ENCODE measurements around the gene GSTT4.

DNA sequence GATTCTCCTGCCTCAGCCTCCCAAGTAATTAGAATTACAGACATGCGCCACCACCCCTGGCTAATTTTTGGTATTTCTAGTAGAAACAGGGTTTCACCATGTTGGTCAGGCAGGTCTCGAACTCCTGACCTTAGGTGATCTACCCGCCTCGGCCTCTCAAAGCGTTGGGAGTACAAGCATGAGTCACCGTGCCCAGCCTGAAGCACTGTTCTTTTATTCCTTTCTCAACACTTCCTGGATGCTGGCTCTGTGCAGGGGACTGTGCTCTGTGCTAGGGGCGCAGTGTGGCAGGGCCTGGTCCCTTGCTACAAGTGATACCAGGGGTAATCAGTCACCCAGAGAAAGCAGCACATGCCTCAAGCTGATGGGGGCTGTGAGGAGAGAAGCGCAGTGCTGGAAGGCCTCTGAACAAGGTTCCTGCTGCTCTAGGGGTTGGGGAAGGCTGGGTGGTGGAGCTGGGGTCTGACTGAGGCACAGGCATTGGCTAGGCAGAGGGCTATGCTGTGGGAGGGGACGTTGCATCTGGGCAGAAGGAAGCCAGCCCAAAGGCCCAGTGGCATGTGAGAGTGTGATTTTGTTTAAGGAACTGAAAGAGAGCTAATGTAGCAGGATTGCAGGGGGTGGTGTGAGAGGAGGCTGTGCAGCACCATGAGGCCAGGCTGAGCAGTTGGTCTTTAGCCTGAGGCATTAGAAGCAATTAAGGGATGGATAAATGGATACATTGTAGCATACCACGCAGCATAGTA, 48.4 kb upstream of the GSTT4 start:
- TF ChIP-seq POLR2AphosphoS5 (IDR thresholded peaks at IDR 0.05; ENCODE audit: low read depth, low read length) (no peak), SIN3A (IDR thresholded peaks at IDR 0.05; ENCODE audit: borderline replicate concordance, insufficient read depth, low read length) (no peak), TAF1 (IDR thresholded peaks at IDR 0.05; ENCODE audit: borderline replicate concordance, insufficient read depth, low read length) (no peak)
- TF ChIP-seq, protein P1, sequence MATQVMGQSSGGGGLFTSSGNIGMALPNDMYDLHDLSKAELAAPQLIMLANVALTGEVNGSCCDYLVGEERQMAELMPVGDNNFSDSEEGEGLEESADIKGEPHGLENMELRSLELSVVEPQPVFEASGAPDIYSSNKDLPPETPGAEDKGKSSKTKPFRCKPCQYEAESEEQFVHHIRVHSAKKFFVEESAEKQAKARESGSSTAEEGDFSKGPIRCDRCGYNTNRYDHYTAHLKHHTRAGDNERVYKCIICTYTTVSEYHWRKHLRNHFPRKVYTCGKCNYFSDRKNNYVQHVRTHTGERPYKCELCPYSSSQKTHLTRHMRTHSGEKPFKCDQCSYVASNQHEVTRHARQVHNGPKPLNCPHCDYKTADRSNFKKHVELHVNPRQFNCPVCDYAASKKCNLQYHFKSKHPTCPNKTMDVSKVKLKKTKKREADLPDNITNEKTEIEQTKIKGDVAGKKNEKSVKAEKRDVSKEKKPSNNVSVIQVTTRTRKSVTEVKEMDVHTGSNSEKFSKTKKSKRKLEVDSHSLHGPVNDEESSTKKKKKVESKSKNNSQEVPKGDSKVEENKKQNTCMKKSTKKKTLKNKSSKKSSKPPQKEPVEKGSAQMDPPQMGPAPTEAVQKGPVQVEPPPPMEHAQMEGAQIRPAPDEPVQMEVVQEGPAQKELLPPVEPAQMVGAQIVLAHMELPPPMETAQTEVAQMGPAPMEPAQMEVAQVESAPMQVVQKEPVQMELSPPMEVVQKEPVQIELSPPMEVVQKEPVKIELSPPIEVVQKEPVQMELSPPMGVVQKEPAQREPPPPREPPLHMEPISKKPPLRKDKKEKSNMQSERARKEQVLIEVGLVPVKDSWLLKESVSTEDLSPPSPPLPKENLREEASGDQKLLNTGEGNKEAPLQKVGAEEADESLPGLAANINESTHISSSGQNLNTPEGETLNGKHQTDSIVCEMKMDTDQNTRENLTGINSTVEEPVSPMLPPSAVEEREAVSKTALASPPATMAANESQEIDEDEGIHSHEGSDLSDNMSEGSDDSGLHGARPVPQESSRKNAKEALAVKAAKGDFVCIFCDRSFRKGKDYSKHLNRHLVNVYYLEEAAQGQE (IDR thresholded peaks at IDR 0.05; ENCODE audit: insufficient read depth in 1 of 2, low read depth in 2 of 2, low read length in 2 of 2), result no peak

Measured in PFSK-1 (cell line).